HG03175 (cell line): ENCODE measurements around the gene C15orf61.

Experiments
- ATAC-seq: cut with Tn5 transposase; IDR thresholded peaks from one replicate; pipeline ENCODE4 v1.9.1; 2021; ENCODE audit warnings: mild to moderate bottlenecking, moderate library complexity; ENCODE audit not compliant: unreplicated experiment

The C15orf61 gene

DNA sequence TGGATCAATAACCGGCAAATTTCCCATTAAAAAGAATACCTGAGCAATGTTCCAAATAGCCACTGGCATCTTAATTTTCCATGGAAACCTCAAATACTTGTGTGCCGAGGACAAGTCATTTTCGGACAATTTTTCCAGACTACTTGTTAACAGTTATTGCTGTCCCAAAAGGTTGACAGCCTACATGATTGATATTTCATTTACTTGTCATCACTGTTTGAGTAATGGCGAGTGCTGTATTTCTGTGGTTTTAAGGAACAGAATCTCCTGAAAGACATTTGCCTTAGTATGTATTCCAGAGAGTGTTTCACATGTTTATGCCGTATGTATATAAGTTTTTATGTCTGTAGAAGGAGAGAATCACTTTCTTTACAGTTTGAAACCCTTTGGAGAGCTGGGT is 58.2 kb downstream of the C15orf61 start:
- no peak for ATAC-seq
